Lower leg skin (tissue), 3 donors: ENCODE measurements around the gene RNF7.

Experiments
- POLR2A ChIP-seq, 2 donors: fragments of 450-650 bp; IDR thresholded peaks; one replicate each; pipeline ENCODE4 v1.6.1; 2016 to 2017; ENCODE audit warnings: antibody characterized with exemption in 2 of 2, mild to moderate bottlenecking in 1 of 2, moderate library complexity in 1 of 2
- TF ChIP-seq, protein P1 (sequence below), 3 donors: fragments of 450-650 bp; IDR thresholded peaks; one replicate each; pipeline ENCODE4 v1.5.1; 2016; ENCODE audit warnings: antibody characterized with exemption in 3 of 3, mild to moderate bottlenecking in 3 of 3, moderate library complexity in 2 of 3

DNA sequence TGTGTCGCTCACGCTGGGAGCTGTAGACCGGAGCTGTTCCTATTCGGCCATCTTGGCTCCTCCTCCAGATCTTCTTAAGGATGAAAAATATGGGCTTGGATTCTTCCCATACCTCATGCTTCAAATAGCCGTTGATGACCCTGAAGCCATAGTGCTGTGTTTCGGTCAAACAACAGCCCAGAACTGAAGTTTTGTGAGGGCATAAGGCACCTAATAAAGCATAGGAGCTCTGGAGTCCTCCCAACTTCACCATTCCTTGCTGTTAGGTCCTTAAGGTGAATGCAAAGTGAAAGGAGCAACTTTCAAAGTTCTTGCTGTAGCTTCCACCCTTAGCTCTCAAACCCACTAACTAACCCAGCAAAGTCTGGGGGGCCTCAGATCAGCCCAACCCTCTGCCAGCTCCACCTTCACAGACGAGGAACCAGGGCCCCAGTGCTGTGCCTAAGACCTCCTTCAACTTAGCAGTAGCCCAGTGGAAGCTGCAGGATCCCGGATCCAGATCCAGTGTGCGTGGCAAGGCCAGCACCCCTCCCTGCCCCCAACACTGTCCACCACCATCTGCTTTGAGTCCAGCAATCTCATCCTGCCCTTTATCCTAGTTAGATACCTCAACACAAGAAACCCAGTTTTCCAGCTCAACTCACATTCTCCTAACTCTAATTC is 25.1 kb downstream of the RNF7 start, which contains the start of gene GRK7:
- TF ChIP-seq, protein P1, sequence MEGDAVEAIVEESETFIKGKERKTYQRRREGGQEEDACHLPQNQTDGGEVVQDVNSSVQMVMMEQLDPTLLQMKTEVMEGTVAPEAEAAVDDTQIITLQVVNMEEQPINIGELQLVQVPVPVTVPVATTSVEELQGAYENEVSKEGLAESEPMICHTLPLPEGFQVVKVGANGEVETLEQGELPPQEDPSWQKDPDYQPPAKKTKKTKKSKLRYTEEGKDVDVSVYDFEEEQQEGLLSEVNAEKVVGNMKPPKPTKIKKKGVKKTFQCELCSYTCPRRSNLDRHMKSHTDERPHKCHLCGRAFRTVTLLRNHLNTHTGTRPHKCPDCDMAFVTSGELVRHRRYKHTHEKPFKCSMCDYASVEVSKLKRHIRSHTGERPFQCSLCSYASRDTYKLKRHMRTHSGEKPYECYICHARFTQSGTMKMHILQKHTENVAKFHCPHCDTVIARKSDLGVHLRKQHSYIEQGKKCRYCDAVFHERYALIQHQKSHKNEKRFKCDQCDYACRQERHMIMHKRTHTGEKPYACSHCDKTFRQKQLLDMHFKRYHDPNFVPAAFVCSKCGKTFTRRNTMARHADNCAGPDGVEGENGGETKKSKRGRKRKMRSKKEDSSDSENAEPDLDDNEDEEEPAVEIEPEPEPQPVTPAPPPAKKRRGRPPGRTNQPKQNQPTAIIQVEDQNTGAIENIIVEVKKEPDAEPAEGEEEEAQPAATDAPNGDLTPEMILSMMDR (IDR thresholded peaks at IDR 0.05), result no peak
- TF ChIP-seq POLR2A (IDR thresholded peaks at IDR 0.05), result no peak
